Fibroblast of lung (primary cell): Measurements from ENCODE around the gene RAP1A. TPM values are rescaled to one million over a fixed set of nuclear protein-coding genes. Genes with fewer than 3 reads are reported as not detected.
A peak's percentile ranks its signal among the peaks of the same experiment; 100 is the strongest.

Source experiments
- DNase-seq, 2 donors: peaks; one replicate each; pipeline versions ENCODE4 v3.0.0 to v3.0.0-alpha.2; 2010; ENCODE audit warnings: low read depth in 2 of 2
- H2AFZ ChIP-seq: 2 replicates; pipeline ENCODE4 v1.5.1; 2012; ENCODE audit warnings: low read length, control low read depth, inconsistent platforms
- H3K27ac ChIP-seq: 2 replicates; pipeline ENCODE4 v1.5.1; 2011; ENCODE audit warnings: low read length, control low read depth; ENCODE audit not compliant: insufficient read depth
- H3K27me3 ChIP-seq: 2 replicates; pipeline ENCODE4 v1.5.1; 2011; ENCODE audit warnings: mild to moderate bottlenecking, low read length; ENCODE audit not compliant: control insufficient read depth, insufficient read depth
- H3K36me3 ChIP-seq: 2 replicates; pipeline ENCODE4 v1.5.1; 2011; ENCODE audit warnings: low read length; ENCODE audit not compliant: control insufficient read depth, insufficient read depth
- H3K4me1 ChIP-seq: 2 replicates; pipeline ENCODE4 v1.5.1; 2011; ENCODE audit warnings: low read length; ENCODE audit not compliant: control insufficient read depth, insufficient read depth; ENCODE audit errors: extremely low read depth
- H3K4me2 ChIP-seq: 2 replicates; pipeline ENCODE4 v1.5.1; 2011; ENCODE audit warnings: low read length, control low read depth; ENCODE audit not compliant: insufficient read depth; ENCODE audit errors: extremely low read depth
- H3K4me3 ChIP-seq, 4 experiments: fragments of 200-600 bp in 1 of 4; sonication (generic) in 1 of 4; replicated peaks in 1 of 4; 2 replicates each; pipeline ENCODE4 v1.5.1; 2011 to 2016; ENCODE audit warnings: low read length in 4 of 4, low read depth in 3 of 4, mild to moderate bottlenecking in 3 of 4, control low read depth in 2 of 4, inconsistent platforms in 1 of 4, mixed read lengths in 1 of 4; ENCODE audit not compliant: insufficient read depth in 1 of 4; ENCODE audit errors: control extremely low read depth in 1 of 4
- H3K79me2 ChIP-seq: 2 replicates; pipeline ENCODE4 v1.5.1; 2012; ENCODE audit warnings: mild to moderate bottlenecking, low read length, inconsistent platforms; ENCODE audit not compliant: control insufficient read depth, insufficient read depth
- H3K9ac ChIP-seq: 2 replicates; pipeline ENCODE4 v1.5.1; 2011; ENCODE audit warnings: mild to moderate bottlenecking, low read length, control low read depth; ENCODE audit not compliant: insufficient read depth
- H3K9me3 ChIP-seq: 2 replicates; pipeline ENCODE4 v1.5.1; 2012; ENCODE audit warnings: low read depth, low read length; ENCODE audit not compliant: control insufficient read depth, insufficient read depth
- H4K20me1 ChIP-seq: 2 replicates; pipeline ENCODE4 v1.5.1; 2011; ENCODE audit warnings: low read length; ENCODE audit not compliant: control insufficient read depth, insufficient read depth; ENCODE audit errors: extremely low read depth
- EZH2 ChIP-seq: IDR thresholded peaks from 2 replicates; pipeline ENCODE4 v1.5.1; 2012; ENCODE audit warnings: low read length, control low read depth, mild to moderate bottlenecking; ENCODE audit errors: missing control alignments
- polyA plus RNA-seq, 2 donors: library from polyadenylated mRNA; depleted of rRNA in 1 of 2; stranded (reverse) in 1 of 2; unstranded in 1 of 2; fragments of >200 nt; gene quantifications; 2 replicates each; pipeline ENCODE4 v1.2.1, GENCODE V29; 2011 to 2012; ENCODE audit warnings: missing spikeins in 1 of 2
- total RNA-seq: library from RNA; depleted of rRNA; stranded (reverse); fragments of >200 nt; gene quantifications from 2 replicates; pipeline ENCODE4 v1.2.1, GENCODE V29; 2014
- TF ChIP-seq, protein P1 (sequence below), 2 donors: IDR thresholded peaks in 1 of 2; conservative IDR thresholded peaks in 1 of 2; 1 replicate in 1 of 2; 2 replicates in 1 of 2; pipeline ENCODE4 v1.5.1; 2011 to 2012; ENCODE audit warnings: low read length in 2 of 2, control low read depth in 1 of 2, inconsistent platforms in 1 of 2, low read depth in 1 of 2, mild to moderate bottlenecking in 1 of 2

Gene RAP1A
- total and polyA plus RNA-seq, 2 donors (not counting 1 experiment from before 2014, with no cell fraction given): 13.5 to 99.5 TPM

DNA sequence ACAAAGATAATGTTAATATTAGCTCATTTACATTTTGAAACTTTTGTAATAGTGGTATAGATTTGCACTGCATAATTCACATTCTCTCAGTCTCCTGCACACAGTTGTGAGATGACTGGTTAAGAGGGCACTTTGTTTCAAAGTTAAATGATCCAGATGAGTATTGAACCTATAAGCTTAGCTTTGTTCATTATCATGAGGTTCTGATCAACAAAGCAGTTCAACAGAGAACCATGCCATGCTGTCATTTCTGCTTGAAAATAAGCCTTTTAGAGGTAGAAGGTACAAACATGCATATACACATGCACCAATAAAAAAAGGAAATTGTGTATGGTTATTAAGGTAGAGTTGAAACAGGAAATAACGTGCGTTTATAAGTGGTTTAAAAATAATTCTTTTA is 4.8 kb downstream of the RAP1A start:
- Histone ChIP-seq H3K27me3 (no peaks in the 10 kb centered on the region), H4K20me1 (no peaks in the 10 kb centered on the region), H3K79me2 (peaks cover 84% of the 10 kb centered on the region), H3K27ac (no peak overlapping the region), H2AFZ (no peak overlapping the region), H3K4me3 (no peak overlapping the region), H3K4me1 (no peaks in the 10 kb centered on the region), H3K9ac (no peak overlapping the region), H3K4me2 (no peak overlapping the region), H3K9me3 (no peaks in the 10 kb centered on the region), H3K36me3 (no peaks in the 10 kb centered on the region)
- no peak for DNase-seq
- TF ChIP-seq, protein P1, sequence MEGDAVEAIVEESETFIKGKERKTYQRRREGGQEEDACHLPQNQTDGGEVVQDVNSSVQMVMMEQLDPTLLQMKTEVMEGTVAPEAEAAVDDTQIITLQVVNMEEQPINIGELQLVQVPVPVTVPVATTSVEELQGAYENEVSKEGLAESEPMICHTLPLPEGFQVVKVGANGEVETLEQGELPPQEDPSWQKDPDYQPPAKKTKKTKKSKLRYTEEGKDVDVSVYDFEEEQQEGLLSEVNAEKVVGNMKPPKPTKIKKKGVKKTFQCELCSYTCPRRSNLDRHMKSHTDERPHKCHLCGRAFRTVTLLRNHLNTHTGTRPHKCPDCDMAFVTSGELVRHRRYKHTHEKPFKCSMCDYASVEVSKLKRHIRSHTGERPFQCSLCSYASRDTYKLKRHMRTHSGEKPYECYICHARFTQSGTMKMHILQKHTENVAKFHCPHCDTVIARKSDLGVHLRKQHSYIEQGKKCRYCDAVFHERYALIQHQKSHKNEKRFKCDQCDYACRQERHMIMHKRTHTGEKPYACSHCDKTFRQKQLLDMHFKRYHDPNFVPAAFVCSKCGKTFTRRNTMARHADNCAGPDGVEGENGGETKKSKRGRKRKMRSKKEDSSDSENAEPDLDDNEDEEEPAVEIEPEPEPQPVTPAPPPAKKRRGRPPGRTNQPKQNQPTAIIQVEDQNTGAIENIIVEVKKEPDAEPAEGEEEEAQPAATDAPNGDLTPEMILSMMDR (conservative IDR thresholded peaks at IDR 0.05 in 1 of 2, IDR thresholded peaks at IDR 0.05 in 1 of 2; ENCODE audit: low read depth in 1 of 2, low read length in 2 of 2): no peak
- no peak for TF ChIP-seq EZH2

- Histone ChIP-seq H3K27me3 (no peaks in the 10 kb centered on the region), H4K20me1 (peaks cover under 1% of the 10 kb centered on the region), H3K4me2 (no peak overlapping the region), H3K9me3 (no peaks in the 10 kb centered on the region), H3K36me3 (no peaks in the 10 kb centered on the region), H2AFZ (no peak overlapping the region), H3K4me3 (no peak overlapping the region), H3K4me1 (peaks cover 2% of the 10 kb centered on the region), H3K79me2 (peaks cover 86% of the 10 kb centered on the region), H3K27ac (no peak overlapping the region), H3K9ac (no peak overlapping the region)
- TF ChIP-seq, protein P1 (conservative IDR thresholded peaks at IDR 0.05 in 1 of 2, IDR thresholded peaks at IDR 0.05 in 1 of 2; ENCODE audit: low read depth in 1 of 2, low read length in 2 of 2): no peak
- TF ChIP-seq EZH2: no peak
- DNase-seq: no peak
These were observed 5.7 kb downstream of the RAP1A start for GRCh38 chr1:111625276-111625675.

DNA sequence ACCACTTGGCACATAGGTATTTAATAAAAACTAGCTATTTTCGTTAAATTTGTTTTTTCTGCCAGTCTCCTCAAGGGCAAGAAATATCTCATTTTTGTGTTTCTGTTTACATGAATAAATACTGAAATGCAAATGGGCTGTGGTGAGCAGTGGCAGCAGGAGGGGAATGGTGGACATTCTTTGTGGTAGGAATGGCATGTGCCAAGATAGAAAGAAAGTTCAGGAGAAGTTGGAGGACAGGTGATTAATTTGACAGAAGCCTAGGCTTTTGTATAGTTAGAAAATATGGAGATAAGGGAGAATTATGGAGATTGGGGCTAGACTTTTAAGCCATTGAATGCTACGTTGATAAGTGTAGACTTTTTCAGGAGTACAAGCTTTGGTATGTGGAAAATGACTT is 8.6 kb downstream of the RAP1A start:
- peaks cover 2% of the 10 kb centered on the region for H3K4me1 ChIP-seq
- no peaks in the 10 kb centered on the region for H3K27me3 ChIP-seq
- peaks cover 82% of the 10 kb centered on the region for H3K79me2 ChIP-seq
- DNase-seq: peak in 1 of 2 donors; percentile 59
- no peak overlapping the region for H2AFZ ChIP-seq
- H3K4me2 ChIP-seq: no peak overlapping the region
- no peak overlapping the region for H3K9ac ChIP-seq
- H4K20me1 ChIP-seq: peaks cover 2% of the 10 kb centered on the region
- TF ChIP-seq, protein P1 (conservative IDR thresholded peaks at IDR 0.05 in 1 of 2, IDR thresholded peaks at IDR 0.05 in 1 of 2; ENCODE audit: low read depth in 1 of 2, low read length in 2 of 2): no peak
- no peak for TF ChIP-seq EZH2
- no peak overlapping the region for H3K4me3 ChIP-seq
- H3K9me3 ChIP-seq: no peaks in the 10 kb centered on the region
- H3K36me3 ChIP-seq: no peaks in the 10 kb centered on the region
- H3K27ac ChIP-seq: no peak overlapping the region
